GM12878 (cell line): ENCODE results near the gene SLC25A30. TPM values are rescaled to one million over a fixed set of nuclear protein-coding genes. Genes with fewer than 3 reads are reported as not detected.

ENCODE experiments used
- ATAC-seq: fragments of 200-7000 bp; cut with Tn5 transposase; 3 replicates; pipeline ENCODE4 v1.9.1; 2020; ENCODE audit warnings: mild to moderate bottlenecking, moderate library complexity
- BruUV-seq: library from RNA; stranded (reverse); fragments of 400-500 nt; replicated peaks from 2 replicates; lab custom pipeline; 2021; lab: Mats Ljungman, UMichigan
- CTCF ChIA-PET: fragments of 300-600 bp; sonication (Branson Sonifier 250); formaldehyde crosslinking; extraction: SDS; loops from one replicate; lab custom pipeline; 2021; ENCODE audit warnings: inconsistent platforms; lab: Yijun Ruan, JAX
- POLR2A ChIA-PET: fragments of 350-600 bp; formaldehyde crosslinking; extraction: SDS; loops from one replicate; lab custom pipeline; 2021; ENCODE audit warnings: inconsistent platforms; lab: Charles Lee
- RAD21 ChIA-PET: fragments of 300-600 bp; sonication (Branson Sonifier 250); formaldehyde crosslinking; loops from one replicate; lab custom pipeline; 2023; ENCODE audit warnings: antibody characterized with exemption; ENCODE audit not compliant: unreplicated experiment; lab: Charles Lee
- SMC1A ChIA-PET: fragments of 300-600 bp; sonication (Branson Sonifier 250); formaldehyde crosslinking; loops from one replicate; lab custom pipeline; 2023; ENCODE audit not compliant: unreplicated experiment, uncharacterized antibody; lab: Charles Lee
- DNase-seq: peaks from one replicate; pipeline ENCODE4 v3.0.0-alpha.2; 2011; ENCODE audit warnings: low read depth, low spot score
- FAIRE-seq: peaks from 3 replicates; lab custom pipeline; 2011; peaks lifted over from hg19 to GRCh38; lab: Jason Lieb, UNC
- H2AFZ ChIP-seq: 2 replicates; pipeline ENCODE4 v1.6.0; 2011; ENCODE audit warnings: low read depth, low read length, control low read depth; ENCODE audit not compliant: control insufficient read depth
- H3K27ac ChIP-seq: 2 replicates; pipeline ENCODE4 v1.5.1; 2011; ENCODE audit warnings: control low read depth; ENCODE audit not compliant: control insufficient read depth, insufficient read depth
- H3K27me3 ChIP-seq, 2 experiments: replicated peaks in 1 of 2; 2 replicates each; pipeline versions ENCODE4 v1.6.0 to v1.6.1; 2011; ENCODE audit warnings: low read length in 1 of 2; ENCODE audit not compliant: control insufficient read depth in 2 of 2, insufficient read depth in 2 of 2
- H3K36me3 ChIP-seq, 2 experiments: 2 replicates each; pipeline ENCODE4 v1.5.1; 2011; ENCODE audit warnings: low read length in 1 of 2; ENCODE audit not compliant: control insufficient read depth in 2 of 2, insufficient read depth in 2 of 2
- H3K4me1 ChIP-seq: 2 replicates; pipeline ENCODE4 v1.6.1; 2011; ENCODE audit warnings: mild to moderate bottlenecking, low read length, moderate library complexity, mixed read lengths; ENCODE audit not compliant: control insufficient read depth, insufficient read depth
- H3K4me2 ChIP-seq: 2 replicates; pipeline ENCODE4 v1.6.0; 2011; ENCODE audit warnings: control low read depth; ENCODE audit not compliant: control insufficient read depth, insufficient read depth
- H3K4me3 ChIP-seq: fragments of 200-600 bp; sonication (generic); 2 replicates; pipeline ENCODE4 v1.5.1; 2016
- H3K79me2 ChIP-seq: 2 replicates; pipeline ENCODE4 v1.6.0; 2011; ENCODE audit warnings: low read length; ENCODE audit not compliant: control insufficient read depth, insufficient read depth
- H3K9ac ChIP-seq: 2 replicates; pipeline ENCODE4 v1.8.0; 2011; ENCODE audit warnings: low read length, control low read depth, mixed read lengths; ENCODE audit not compliant: control insufficient read depth, insufficient read depth
- H3K9me3 ChIP-seq: replicated peaks from 3 replicates; pipeline ENCODE4 v1.5.1; 2011; ENCODE audit warnings: mild to moderate bottlenecking, low read length; ENCODE audit not compliant: control insufficient read depth, insufficient read depth
- H4K20me1 ChIP-seq: 2 replicates; pipeline ENCODE4 v1.6.0; 2011; ENCODE audit not compliant: control insufficient read depth, insufficient read depth
- BCL11A ChIP-seq: IDR thresholded peaks from 2 replicates; pipeline ENCODE4 v1.6.1; 2011; ENCODE audit warnings: low read depth, low read length
- CBX3 ChIP-seq: fragments of 200-600 bp; sonication (generic); IDR thresholded peaks from 2 replicates; pipeline ENCODE4 v1.6.1; 2016; ENCODE audit warnings: low read depth, borderline replicate concordance
- CTCF ChIP-seq, 3 experiments: IDR thresholded peaks in 2 of 3; conservative IDR thresholded peaks in 1 of 3; 2 replicates each; pipeline ENCODE4 v1.5.1; 2011; ENCODE audit warnings: low read depth in 3 of 3, low read length in 3 of 3, mild to moderate bottlenecking in 3 of 3, control low read depth in 2 of 3, moderate library complexity in 2 of 3, inconsistent platforms in 1 of 3, mixed read lengths in 1 of 3; ENCODE audit not compliant: control insufficient read depth in 2 of 3, insufficient read depth in 1 of 3; ENCODE audit errors: extremely low read depth in 1 of 3
- E2F4 ChIP-seq: IDR thresholded peaks from 2 replicates; pipeline ENCODE4 v1.6.1; 2012; ENCODE audit warnings: low read depth, low read length, improper control_type of control experiment
- IKZF1 ChIP-seq: fragments of 450-650 bp; conservative IDR thresholded peaks from 2 replicates; pipeline ENCODE4 v1.6.1; 2017; ENCODE audit warnings: antibody characterized with exemption, mild to moderate bottlenecking
- IKZF2 ChIP-seq, 2 experiments: fragments of 450-650 bp; IDR thresholded peaks; 2 replicates each; pipeline ENCODE4 v1.6.1; 2017; ENCODE audit warnings: mild to moderate bottlenecking in 2 of 2, moderate library complexity in 2 of 2
- MYC ChIP-seq: IDR thresholded peaks from 2 replicates; pipeline ENCODE4 v1.6.1; 2011; ENCODE audit warnings: mild to moderate bottlenecking, low read length, moderate library complexity, inconsistent platforms; ENCODE audit not compliant: insufficient read depth, insufficient replicate concordance, insufficient read length, severe bottlenecking
- PKNOX1 ChIP-seq: fragments of 450-650 bp; IDR thresholded peaks from 2 replicates; pipeline ENCODE4 v1.6.1; 2016; ENCODE audit warnings: mild to moderate bottlenecking
- TCF3 ChIP-seq: IDR thresholded peaks from 2 replicates; pipeline ENCODE4 v1.6.1; 2012; ENCODE audit warnings: low read depth, mild to moderate bottlenecking, low read length, borderline replicate concordance; ENCODE audit not compliant: insufficient read depth
- WGBS: methylation state at CpG from one replicate; pipeline ENCODE4 v1.1.6; 2016; ENCODE audit warnings: low lambda C conversion rate; ENCODE audit not compliant: insufficient replicate concordance, insufficient coverage; ENCODE audit errors: missing lambda C conversion rate; 5-methylcytosine and 5-hydroxymethylcytosine counted together
- in situ Hi-C: fragments of 300-500 bp; cut with MboI; formaldehyde crosslinking; loops from 9 replicates; pipeline ENCODE4 v1.14.3; 2018; ENCODE audit warnings: mixed read lengths
- intact Hi-C: fragments of 100-400 bp; cut with micrococcal nuclease; formaldehyde crosslinking; loops from one replicate; pipeline ENCODE4 v1.14.2; 2022; ENCODE audit not compliant: unreplicated experiment
- polyA plus RNA-seq, 11 experiments: library from polyadenylated mRNA; depleted of rRNA in 4 of 11; unstranded in 6 of 11; stranded (reverse) in 5 of 11; fragments of >200 nt; fragmentation: Nextera tagmentation in 4 of 11; fragmentation: Illumina TruSeq in 1 of 11; extraction: Ambion mirVana in 4 of 11; extraction: Trizol in 1 of 11; gene quantifications; 1 replicate in 1 of 11; 2 replicates in 10 of 11; pipeline versions ENCODE4 v1.2.1 to v1.2.3, GENCODE V29; 2011 to 2016; ENCODE audit warnings: inconsistent platforms in 2 of 11, missing spikeins in 2 of 11, low read depth in 1 of 11
- total RNA-seq, 4 experiments: library from RNA; depleted of rRNA in 3 of 4; stranded (reverse); fragments of >200 nt in 3 of 4; fragmentation: Illumina TruSeq in 1 of 4; extraction: Trizol in 1 of 4; gene quantifications; 2 replicates each; pipeline versions ENCODE4 v1.2.1 to v1.2.3, GENCODE V29; 2013 to 2021

The SLC25A30 gene
- total and polyA plus RNA-seq, 10 of the 15 experiments (the other 5 are each of a cell fraction or from before 2014, with no cell fraction given), result 2.4 to 18.0 (median 8.9) TPM

- SMC1A ChIA-PET, result interaction anchor here (0.6 to 1.1 kb wide), 3 partner anchors 32 to 310 kb away, joined by 3 to 4 read pairs (median 4); no protein-coding TSS in a partner anchor
- intact Hi-C loops, result no loop called here
- BruUV-seq, result no TSS peak
- H3K9me3 ChIP-seq, result no peaks in the 10 kb centered on the region; the same call in 2 of the 3 replicates
- no peaks in the 10 kb centered on the region for H3K27me3 ChIP-seq
- POLR2A ChIA-PET, result no interaction called here
- H2AFZ ChIP-seq, result no peak overlapping the region
- ATAC-seq (peak; percentile 21), FAIRE-seq (no peak), DNase-seq (no peak)
- peaks cover 0 to 4% of the 10 kb centered on the region in 2 experiments; a peak in 1 of 4 replicates for H3K36me3 ChIP-seq
- TF ChIP-seq MYC, result no peak
- TF ChIP-seq CBX3, result no peak
- TF ChIP-seq BCL11A, result no peak
- TF ChIP-seq TCF3, result no peak
- no peak for TF ChIP-seq IKZF1
- TF ChIP-seq E2F4, result no peak
- TF ChIP-seq PKNOX1, result peak; percentile 52
- TF ChIP-seq CTCF (IDR thresholded peaks at IDR 0.05 in 2 of 3, conservative IDR thresholded peaks at IDR 0.05 in 1 of 3; ENCODE audit: control insufficient read depth in 2 of 3, extremely low read depth in 1 of 3, insufficient read depth in 1 of 3, low read depth in 3 of 3, low read length in 3 of 3), result 0 out of 6 replicates have a peak, but pooled peaks of 2 of the 3 experiments have one; percentile 8 to 12
- TF ChIP-seq IKZF2 (IDR thresholded peaks at IDR 0.05), result no peak
- H4K20me1 ChIP-seq, result no peaks in the 10 kb centered on the region
- no peaks in the 10 kb centered on the region for H3K79me2 ChIP-seq
- in situ Hi-C loops, result no loop called here
- H3K4me2 ChIP-seq, result no peak overlapping the region
- H3K27ac ChIP-seq, result no peak overlapping the region
- H3K9ac ChIP-seq, result no peak overlapping the region
- CTCF ChIA-PET, result interaction anchor here (0.9 to 1.0 kb wide), 3 partner anchors 9 to 53 kb away, joined by 3 read pairs; no protein-coding TSS in a partner anchor
- 85% methylated on average over 2 of the region's 2 CpGs for WGBS
- H3K4me1 ChIP-seq, result peaks cover 9% of the 10 kb centered on the region
- RAD21 ChIA-PET, result no interaction called here
- no peak overlapping the region for H3K4me3 ChIP-seq
These were observed 55.2 kb downstream of the SLC25A30 start for GRCh38 chr13:45362939-45363338.
